Loucy (cell line): ENCODE measurements around the gene NTSR2.

Source experiments
- H2AFZ ChIP-seq: fragments of 200-600 bp; sonication (generic); 2 replicates; pipeline ENCODE4 v1.6.0; 2016; ENCODE audit warnings: antibody characterized with exemption, mild to moderate bottlenecking, low read length, moderate library complexity
- H3F3A ChIP-seq: fragments of 200-600 bp; 2 replicates; pipeline ENCODE4 v1.6.0; 2016; ENCODE audit warnings: antibody characterized with exemption, low read depth, mild to moderate bottlenecking
- H3K27me3 ChIP-seq: fragments of 200-600 bp; sonication (generic); 2 replicates; pipeline ENCODE4 v1.6.1; 2014; ENCODE audit warnings: low read length, mild to moderate bottlenecking; ENCODE audit not compliant: insufficient read depth, poor library complexity, severe bottlenecking
- H3K36me3 ChIP-seq: fragments of 200-600 bp; sonication (generic); 2 replicates; pipeline ENCODE4 v1.6.1; 2016; ENCODE audit warnings: low read length; ENCODE audit not compliant: insufficient read depth
- H3K4me1 ChIP-seq: fragments of 200-600 bp; sonication (generic); 2 replicates; pipeline ENCODE4 v1.5.1; 2014; ENCODE audit warnings: low read length, mild to moderate bottlenecking; ENCODE audit not compliant: insufficient read depth, poor library complexity, severe bottlenecking
- H3K4me2 ChIP-seq: fragments of 200-600 bp; sonication (generic); 2 replicates; pipeline ENCODE4 v1.6.0; 2014; ENCODE audit warnings: antibody characterized with exemption, low read length, low read depth, mild to moderate bottlenecking; ENCODE audit not compliant: poor library complexity, severe bottlenecking
- H3K4me3 ChIP-seq: fragments of 200-600 bp; sonication (generic); 2 replicates; pipeline ENCODE4 v1.5.1; 2014; ENCODE audit warnings: low read length, mild to moderate bottlenecking, mixed read lengths; ENCODE audit not compliant: poor library complexity, severe bottlenecking
- H3K79me2 ChIP-seq: fragments of 200-600 bp; sonication (generic); 2 replicates; pipeline ENCODE4 v1.6.1; 2014; ENCODE audit warnings: low read length; ENCODE audit not compliant: insufficient read depth
- H3K9ac ChIP-seq: fragments of 200-600 bp; sonication (generic); 2 replicates; pipeline ENCODE4 v1.6.0; 2014; ENCODE audit warnings: mild to moderate bottlenecking, low read depth, low read length, moderate library complexity; ENCODE audit not compliant: poor library complexity, severe bottlenecking
- H3K9me2 ChIP-seq: fragments of 200-600 bp; sonication (generic); replicated peaks from 2 replicates; pipeline ENCODE4 v1.6.1; 2016; ENCODE audit warnings: low read depth, low read length, mixed read lengths
- H3K9me3 ChIP-seq: fragments of 200-600 bp; sonication (generic); 2 replicates; pipeline ENCODE4 v1.6.1; 2014; ENCODE audit warnings: mild to moderate bottlenecking, antibody characterized with exemption, low read length, low read depth; ENCODE audit not compliant: insufficient read depth
- H4K20me1 ChIP-seq: fragments of 200-600 bp; sonication (generic); 2 replicates; pipeline ENCODE4 v1.6.0; 2014; ENCODE audit warnings: antibody characterized with exemption, low read length, mild to moderate bottlenecking; ENCODE audit not compliant: insufficient read depth, poor library complexity, severe bottlenecking
- EZH2phosphoT487 ChIP-seq: fragments of 200-600 bp; IDR thresholded peaks from 2 replicates; pipeline ENCODE4 v1.6.1; 2018; ENCODE audit warnings: antibody characterized with exemption, mild to moderate bottlenecking, moderate library complexity, borderline replicate concordance
- TF ChIP-seq, protein P1 (sequence below): fragments of 200-600 bp; sonication (generic); conservative IDR thresholded peaks from 2 replicates; pipeline ENCODE4 v1.5.1; 2014; ENCODE audit warnings: mild to moderate bottlenecking, antibody characterized with exemption, low read length

The NTSR2 gene

DNA sequence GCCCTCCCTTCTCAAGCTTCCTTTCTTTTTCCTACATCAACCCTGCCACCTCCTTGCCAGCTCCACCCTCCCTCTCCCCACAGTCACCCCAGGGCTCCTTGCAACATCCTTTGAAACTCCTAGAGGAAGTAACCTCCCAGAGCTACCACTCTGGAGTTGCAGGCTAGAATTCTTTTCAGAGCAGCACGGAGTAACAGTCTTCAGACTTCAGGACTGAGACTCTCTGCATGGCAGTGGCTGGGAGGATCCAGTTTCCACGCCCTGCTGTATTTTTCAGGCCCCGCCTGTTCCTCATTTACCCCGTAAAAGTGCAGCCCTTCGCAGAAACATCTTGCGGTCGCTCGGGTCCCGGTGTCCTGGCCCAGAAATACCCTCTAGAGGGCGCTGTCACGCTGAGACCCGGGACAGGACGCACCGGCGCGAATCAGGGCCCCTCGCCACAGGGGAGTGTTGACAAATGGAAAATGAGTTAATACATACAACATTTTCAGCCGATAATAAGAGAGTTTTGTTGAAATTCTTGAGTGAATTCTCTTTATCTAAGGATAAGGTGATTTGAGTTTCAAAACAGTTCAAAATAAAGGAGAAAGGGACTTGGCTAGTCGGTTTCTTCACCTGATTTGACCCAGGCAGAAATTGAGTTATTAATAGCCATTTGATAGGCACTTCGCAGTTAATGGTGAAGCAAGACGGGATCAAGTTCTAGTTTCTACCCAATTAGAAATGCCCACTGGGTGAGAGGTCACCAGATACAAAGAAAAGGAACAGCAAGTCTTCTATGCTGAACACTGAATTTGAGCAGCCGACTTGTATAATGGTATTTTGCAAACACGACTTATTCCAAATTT, 18.5 kb upstream of the NTSR2 start:
- Histone ChIP-seq H3K9me3 (no peaks in the 10 kb centered on the region), H3K4me2 (peak overlapping the region; percentile 80), H3K9ac (peak overlapping the region; percentile 42), H2AFZ (peak overlapping the region; percentile 84), H3K4me3 (peak overlapping the region; percentile 62), H3K27me3 (no peaks in the 10 kb centered on the region), H3K4me1 (peaks cover 7% of the 10 kb centered on the region), H3K9me2 (no peaks in the 10 kb centered on the region), H3K36me3 (no peaks in the 10 kb centered on the region), H4K20me1 (no peaks in the 10 kb centered on the region), H3F3A (no peaks in the 10 kb centered on the region), H3K79me2 (no peaks in the 10 kb centered on the region)
- TF ChIP-seq EZH2phosphoT487 = no peak
- TF ChIP-seq, protein P1, sequence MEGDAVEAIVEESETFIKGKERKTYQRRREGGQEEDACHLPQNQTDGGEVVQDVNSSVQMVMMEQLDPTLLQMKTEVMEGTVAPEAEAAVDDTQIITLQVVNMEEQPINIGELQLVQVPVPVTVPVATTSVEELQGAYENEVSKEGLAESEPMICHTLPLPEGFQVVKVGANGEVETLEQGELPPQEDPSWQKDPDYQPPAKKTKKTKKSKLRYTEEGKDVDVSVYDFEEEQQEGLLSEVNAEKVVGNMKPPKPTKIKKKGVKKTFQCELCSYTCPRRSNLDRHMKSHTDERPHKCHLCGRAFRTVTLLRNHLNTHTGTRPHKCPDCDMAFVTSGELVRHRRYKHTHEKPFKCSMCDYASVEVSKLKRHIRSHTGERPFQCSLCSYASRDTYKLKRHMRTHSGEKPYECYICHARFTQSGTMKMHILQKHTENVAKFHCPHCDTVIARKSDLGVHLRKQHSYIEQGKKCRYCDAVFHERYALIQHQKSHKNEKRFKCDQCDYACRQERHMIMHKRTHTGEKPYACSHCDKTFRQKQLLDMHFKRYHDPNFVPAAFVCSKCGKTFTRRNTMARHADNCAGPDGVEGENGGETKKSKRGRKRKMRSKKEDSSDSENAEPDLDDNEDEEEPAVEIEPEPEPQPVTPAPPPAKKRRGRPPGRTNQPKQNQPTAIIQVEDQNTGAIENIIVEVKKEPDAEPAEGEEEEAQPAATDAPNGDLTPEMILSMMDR = peak; percentile 95

GRCh38 chr2:11687736-11688135, 17.7 kb upstream of the NTSR2 start:
- no peaks in the 10 kb centered on the region for H3F3A ChIP-seq
- H3K4me3 ChIP-seq = peak overlapping the region; percentile 62
- H3K79me2 ChIP-seq = no peaks in the 10 kb centered on the region
- H3K4me2 ChIP-seq = peak overlapping the region; percentile 80
- peaks cover 7% of the 10 kb centered on the region for H3K4me1 ChIP-seq
- peak overlapping the region; percentile 42 for H3K9ac ChIP-seq
- no peaks in the 10 kb centered on the region for H3K36me3 ChIP-seq
- no peaks in the 10 kb centered on the region for H4K20me1 ChIP-seq
- H3K9me2 ChIP-seq = no peaks in the 10 kb centered on the region
- H3K9me3 ChIP-seq = no peaks in the 10 kb centered on the region
- no peaks in the 10 kb centered on the region for H3K27me3 ChIP-seq
- TF ChIP-seq EZH2phosphoT487 = no peak
- TF ChIP-seq, protein P1 = no peak
- peak overlapping the region; percentile 84 for H2AFZ ChIP-seq

DNA sequence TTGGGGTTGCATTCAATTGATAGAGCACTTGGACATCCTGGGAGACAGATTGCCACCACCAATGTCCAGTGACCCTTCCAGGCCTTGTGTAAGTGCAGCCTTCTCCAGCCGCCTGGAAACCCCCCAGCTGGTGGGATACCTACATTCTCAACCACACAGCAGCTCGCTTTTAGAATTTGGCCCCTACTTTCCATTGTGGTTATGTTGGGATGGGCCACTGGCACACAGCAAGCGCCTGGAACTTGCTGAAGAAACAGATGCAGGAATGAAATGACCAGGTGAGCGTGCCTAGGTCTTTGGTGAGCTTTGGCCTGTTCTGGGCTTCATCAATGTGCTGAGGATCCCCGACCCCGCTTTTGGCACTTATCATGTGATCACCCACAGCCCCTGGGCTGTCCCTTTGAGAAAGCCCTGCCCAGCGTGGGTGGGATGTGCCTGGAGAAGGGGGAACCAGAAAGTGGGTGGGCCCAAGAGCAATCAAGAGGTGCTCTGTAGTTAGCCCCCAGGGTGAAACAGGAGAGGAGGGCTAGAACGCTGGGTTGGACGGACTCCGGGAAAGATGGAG, 16.0 kb upstream of the NTSR2 start:
- Histone ChIP-seq H3K9me2 (no peaks in the 10 kb centered on the region), H3K9ac (no peak overlapping the region), H3K79me2 (no peaks in the 10 kb centered on the region), H2AFZ (no peak overlapping the region), H3K4me1 (peaks cover 7% of the 10 kb centered on the region), H3K27me3 (no peaks in the 10 kb centered on the region), H3K9me3 (no peaks in the 10 kb centered on the region), H3K36me3 (no peaks in the 10 kb centered on the region), H3K4me3 (no peak overlapping the region), H4K20me1 (no peaks in the 10 kb centered on the region), H3F3A (no peaks in the 10 kb centered on the region), H3K4me2 (no peak overlapping the region)
- no peak for TF ChIP-seq EZH2phosphoT487
- TF ChIP-seq, protein P1 = no peak
